GM19238 (cell line): ENCODE measurements around the gene TRIM64.
"Not testable (repeated sequence)": the region's sequence is repeated elsewhere in the genome, so short reads cannot be mapped to it uniquely, and the experiment has no call there.

Experiments
- DNase-seq: peaks from one replicate; pipeline ENCODE4 v3.0.0; 2011; ENCODE audit warnings: low spot score; ENCODE audit not compliant: insufficient read length

Gene TRIM64

GRCh38 chr11:89965737-89966136 is at the start of gene TRIM64:
Gene TRIM64 (plus strand): TSS chr11:89966037. CDS start chr11:89968504, 2,467 bp downstream.
- DNase-seq, result not testable (repeated sequence)

GRCh38 chr11:89922195-89922660 is 43.6 kb upstream of the TRIM64 start, which contains the start of gene TRIM49D1:
Gene TRIM49D1 (minus strand): TSS chr11:89922245. CDS start chr11:89917710, 4,535 bp downstream.
- DNase-seq, result no peak

DNA sequence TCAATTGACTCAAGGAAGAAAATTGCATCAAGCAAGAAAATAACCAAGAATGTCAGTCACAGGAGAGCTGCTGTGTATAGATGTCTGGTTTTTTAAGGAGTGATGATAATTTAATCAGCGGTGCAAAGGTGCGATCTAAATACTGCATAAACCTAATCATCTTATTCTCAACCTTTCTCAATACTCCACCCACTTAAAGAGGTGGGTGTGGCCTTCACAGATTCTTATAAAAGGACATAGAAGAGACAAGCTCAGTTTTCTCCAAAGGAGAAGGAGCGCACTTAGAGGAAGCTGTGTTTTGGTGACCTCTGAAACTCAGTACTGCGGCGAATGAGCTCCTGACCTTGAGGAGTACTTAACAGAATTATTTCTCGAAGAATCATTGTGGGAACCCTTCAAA is 42.1 kb upstream of the TRIM64 start, which contains the start of gene TRIM49D2:
TSS of gene TRIM49D2 (plus strand) at position 301 of the 400 bp plus-strand sequence. CDS start 2,698 bp downstream, outside the sequence.
- not testable (repeated sequence) for DNase-seq

GRCh38 chr11:89960833-89961232 is 5.0 kb upstream of the TRIM64 start:
- DNase-seq, result not testable (repeated sequence)
